GM19438 (cell line): ENCODE results near the gene DPH1.
A peak's percentile ranks its signal among the peaks of the same experiment; 100 is the strongest.

Source experiments
- ATAC-seq: cut with Tn5 transposase; IDR thresholded peaks from one replicate; pipeline ENCODE4 v1.9.1; 2021; ENCODE audit warnings: low read depth; ENCODE audit not compliant: unreplicated experiment

DPH1 gene

DNA sequence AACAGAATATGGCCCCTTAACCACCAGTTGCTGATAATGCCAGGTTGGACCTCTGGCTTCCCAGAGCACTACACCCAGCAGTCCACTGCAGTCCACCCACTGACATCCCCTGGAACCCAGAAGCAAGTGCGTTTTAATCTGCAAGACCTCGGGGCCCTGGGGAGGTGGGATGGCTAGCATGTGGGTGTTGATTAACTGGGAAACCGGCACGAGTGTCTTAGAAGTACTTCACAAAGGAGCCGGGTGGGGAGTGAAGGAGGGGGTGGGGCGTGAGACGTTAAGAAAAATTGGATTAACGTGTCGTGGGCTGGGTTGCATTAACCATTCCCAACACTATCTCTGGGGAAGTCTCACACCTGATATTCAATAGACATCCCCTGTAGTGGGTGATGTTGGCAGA is 18.9 kb downstream of the DPH1 start:
- ATAC-seq, result no peak

DNA sequence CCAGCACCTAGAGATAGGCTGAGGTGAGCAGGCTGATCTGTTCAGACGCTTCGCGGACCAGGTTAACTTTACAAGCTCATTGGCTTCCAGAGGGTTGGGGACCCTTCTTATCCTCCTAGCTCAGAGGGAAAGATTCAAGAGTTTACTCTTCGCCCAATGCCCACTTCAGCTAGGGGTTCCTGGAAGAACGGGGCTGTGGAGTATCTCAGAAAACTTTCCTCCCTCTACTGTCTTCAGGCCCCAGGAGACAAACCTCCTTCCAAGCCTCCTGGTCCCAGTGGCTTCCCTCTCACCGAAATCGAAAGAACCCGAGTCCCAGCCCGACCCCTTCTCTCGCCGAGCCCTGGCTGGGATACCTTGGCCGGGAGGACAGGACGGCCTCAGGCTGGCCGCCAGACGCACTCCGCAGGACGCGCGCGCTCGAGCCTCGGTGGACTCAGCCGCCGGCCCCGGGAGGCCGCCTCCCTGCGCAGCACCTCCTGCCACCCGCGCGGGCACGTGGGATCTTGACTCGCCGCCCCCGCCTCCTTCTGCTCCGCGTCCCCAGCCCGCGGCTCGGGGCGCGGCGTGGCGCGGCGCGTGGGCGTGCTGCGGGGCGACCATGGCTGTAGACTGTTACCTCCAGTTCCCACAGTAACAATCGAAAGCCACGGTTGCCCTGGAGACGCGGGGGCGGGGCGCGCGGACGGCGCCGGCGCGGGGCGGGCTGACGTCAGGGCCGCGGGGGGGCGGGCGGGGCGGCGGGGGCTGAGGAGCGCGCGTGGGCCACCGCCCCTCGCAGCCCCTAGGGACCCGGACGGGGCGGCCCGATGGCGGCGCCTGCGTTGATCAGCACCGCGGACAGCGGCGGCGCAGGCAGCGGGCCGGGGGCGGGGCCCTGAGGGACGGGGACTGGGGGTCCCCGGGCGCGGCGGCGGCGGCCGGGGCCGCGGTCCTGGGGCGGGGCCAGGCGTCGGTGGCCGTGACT is 19.7 kb downstream of the DPH1 start:
- ATAC-seq, result no peak

DNA sequence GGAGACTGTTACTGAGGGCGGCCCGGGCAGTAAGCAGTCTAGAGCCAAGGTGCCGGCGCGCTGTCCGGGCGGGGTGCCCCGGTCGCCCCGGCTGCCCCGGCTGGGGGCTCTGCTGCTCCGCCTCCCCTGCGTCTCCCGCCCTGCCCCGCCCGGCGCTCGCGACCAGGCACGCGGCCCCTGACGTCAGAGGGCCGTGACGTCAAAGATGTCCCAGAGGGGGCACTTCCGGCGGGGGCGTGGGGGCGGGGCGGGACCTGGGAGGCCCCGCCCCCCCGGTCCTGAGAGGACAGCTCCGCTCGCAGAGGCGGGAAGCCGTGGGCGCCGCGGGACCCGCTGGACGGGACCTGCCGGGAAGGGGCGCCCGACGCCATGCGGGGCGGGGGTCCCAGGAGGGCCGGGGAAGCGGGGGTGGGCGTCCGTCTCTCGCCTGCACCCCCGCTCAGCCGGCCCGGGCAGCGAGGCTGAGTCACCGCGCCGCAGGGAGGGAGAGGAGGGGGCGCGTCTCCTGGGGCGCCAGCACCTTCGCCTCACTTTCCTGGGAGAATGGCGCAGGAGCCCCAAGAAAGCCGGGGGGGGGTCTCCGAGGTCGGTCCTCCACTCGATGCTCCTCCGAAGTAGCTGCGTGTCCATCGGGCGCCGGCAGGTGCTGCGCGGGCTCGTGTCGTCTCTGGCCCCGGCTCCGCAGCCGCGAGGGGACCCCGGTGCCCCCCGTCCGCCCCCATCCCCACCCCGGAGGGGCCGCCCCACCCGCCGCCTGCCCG is 20.5 kb downstream of the DPH1 start:
- no peak for ATAC-seq

DNA sequence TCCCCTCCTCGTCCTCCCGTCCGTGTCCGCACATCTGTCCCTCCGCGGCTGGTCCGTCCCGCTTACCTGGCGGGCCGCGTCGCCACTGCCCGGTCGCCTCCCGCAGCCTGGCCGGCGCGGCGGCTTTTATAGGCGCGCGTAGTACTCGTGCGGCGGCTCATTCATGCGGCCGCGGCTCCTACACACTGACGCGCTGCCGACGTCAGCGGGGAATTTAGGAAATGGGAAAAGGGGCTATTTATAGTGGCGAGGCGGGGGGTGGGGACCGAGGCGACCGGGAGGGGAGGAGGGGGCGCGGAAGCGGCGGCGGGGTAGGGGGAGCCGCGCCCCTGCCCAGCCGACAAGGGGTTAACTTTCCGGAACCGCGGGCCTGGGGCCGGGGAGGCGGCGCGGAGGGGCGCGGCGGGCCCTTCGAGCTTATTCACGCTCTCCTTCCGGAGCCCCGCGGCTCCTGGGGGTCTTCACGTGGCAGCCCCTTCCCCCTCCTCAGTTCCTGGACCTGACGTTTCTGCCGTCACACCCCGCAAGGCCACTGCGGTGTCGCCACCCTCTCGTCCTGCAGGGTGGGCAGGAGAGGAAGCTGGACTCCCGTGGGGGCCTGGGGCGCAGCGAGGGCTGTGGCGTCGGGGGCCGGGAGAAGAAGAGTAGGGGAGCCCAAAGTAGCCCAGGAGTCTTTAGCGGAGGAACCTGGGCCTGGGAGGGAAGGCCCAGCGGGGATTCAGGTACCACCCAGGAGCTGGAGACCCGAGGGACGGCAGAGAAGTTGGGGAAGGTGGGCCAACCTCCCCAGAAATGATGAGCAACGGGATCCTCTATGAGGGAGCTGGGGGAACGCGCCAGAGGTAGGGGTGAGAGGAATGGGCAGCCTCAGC is 21.3 kb downstream of the DPH1 start:
- no peak for ATAC-seq

DNA sequence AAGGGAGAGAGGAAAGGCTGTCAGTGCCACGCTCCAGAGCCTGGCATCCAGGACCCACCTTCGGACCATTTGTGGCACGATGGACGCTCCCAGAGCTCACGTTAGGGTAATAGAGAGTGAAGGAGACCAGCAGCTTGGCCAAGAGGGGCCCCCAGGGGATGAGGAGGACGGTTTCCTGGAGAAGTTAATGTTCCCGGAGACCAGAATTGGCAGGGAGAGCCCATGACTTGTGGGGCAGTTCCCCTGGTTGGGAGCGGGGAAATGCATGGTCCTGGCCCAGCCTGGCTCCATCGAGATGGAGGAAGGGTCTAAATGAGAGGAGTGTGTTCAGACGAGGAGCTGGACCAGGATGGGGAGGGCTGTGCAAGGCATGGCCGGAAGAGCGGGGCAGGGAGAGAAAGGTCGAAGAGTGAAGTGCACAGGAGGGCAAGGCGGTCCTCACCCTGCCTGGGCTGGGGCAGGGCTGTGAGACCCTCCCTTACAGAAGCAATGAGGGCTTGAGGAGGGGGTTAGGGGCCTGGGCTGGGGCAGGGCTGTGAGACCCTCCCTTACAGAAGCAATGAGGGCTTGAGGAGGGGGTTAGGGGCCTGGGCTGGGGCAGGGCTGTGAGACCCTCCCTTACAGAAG is 22.1 kb downstream of the DPH1 start:
- ATAC-seq, result no peak

DNA sequence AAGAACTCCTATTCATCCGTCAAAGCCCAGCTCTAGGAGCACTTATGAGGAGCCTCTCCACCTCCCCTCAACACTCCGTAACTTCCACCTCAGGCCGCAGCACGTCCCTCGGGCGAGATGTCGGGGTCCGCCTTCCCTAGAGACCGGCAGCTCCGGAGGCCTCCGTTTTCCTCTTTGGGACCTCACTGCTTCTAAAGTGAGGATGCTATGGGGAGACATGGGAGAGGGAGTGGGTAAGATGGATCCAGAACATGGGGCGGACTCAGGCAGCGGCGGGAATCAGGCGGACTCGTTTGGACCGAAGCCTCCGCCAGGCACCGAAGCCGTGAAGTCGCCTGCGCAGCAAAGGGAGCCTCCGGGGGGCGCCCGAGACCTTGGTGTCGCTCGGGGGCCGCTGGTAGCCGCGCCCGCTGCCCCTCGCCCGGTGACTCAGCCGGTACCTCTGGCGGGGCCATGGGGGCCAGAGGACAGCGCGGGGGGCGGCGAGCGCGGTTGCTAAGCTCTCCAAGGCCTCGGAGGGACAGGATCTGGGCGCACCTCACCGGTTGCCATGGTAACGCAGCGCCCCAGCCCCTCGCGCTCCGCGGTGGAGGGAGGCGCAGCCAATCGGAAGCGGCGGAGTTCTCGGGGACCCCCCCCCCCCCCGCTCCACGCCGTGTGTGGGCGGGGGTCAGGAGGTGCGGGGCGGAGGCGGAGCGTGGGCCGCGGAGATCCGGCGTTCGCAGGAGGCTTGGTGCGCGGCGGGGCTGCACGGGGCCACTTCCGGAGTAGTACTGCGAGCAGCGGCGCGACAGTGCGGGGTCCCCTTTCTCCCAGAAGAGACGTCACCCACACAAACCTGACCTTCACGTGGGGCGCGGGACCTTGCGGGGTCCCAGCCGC is 23.7 kb downstream of the DPH1 start:
- ATAC-seq, result no peak

DNA sequence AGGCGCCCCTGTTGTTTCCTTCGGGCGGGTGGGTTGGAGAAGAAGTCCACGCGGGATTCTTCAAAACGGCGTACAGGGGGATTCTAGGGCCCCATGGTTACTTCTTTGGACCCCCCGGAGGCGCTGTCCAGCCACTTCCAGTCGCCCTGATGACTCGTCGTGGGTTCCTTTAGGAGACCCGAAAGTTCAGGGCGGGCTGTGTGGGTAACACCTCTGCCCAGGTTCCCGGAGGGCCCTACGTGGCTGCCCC is 24.2 kb downstream of the DPH1 start:
- no peak for ATAC-seq

DNA sequence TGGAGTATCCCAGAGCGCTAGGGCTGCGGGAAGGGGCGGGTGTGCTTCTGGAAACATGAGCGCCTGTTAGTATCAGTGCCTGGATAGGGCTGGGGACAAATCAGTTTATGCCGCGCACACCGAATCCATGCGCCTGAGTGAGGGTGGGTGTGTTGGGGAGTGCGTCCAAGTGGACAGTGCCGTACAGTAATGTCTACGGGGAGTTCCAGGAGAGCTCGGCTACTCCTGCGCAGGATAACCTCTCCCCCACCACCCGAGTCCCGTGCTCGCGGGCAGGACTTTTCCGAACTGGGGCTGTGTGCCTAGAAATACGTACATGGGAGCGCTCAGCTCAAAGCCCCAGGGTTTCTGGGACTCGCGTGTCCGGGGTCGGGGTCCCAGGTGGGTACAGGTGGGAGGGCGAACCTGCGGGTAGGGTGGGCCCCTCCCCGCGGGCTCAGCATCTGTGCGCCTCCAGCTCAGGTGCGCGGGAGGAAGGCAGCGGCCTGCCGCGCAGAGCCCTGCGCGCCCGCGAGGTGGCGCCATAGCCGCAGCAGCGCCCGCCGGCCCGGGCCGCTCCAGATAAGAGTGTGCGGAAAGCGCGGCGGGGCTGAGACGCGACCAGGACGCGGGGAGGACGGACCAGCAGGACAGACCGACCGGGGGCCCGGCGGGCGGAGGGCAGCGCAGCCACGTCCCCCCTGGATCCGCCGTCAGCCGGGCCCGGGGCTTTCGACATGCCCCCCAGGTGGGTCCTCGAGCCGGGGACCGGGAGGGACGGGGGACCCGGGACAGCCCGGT is 24.7 kb downstream of the DPH1 start, which contains the start of gene HIC1:
Gene HIC1 (plus strand): TSS at position 592 of the 780 bp plus-strand sequence. CDS start 1,588 bp downstream, outside the sequence.
- ATAC-seq, result peak; percentile 31

DNA sequence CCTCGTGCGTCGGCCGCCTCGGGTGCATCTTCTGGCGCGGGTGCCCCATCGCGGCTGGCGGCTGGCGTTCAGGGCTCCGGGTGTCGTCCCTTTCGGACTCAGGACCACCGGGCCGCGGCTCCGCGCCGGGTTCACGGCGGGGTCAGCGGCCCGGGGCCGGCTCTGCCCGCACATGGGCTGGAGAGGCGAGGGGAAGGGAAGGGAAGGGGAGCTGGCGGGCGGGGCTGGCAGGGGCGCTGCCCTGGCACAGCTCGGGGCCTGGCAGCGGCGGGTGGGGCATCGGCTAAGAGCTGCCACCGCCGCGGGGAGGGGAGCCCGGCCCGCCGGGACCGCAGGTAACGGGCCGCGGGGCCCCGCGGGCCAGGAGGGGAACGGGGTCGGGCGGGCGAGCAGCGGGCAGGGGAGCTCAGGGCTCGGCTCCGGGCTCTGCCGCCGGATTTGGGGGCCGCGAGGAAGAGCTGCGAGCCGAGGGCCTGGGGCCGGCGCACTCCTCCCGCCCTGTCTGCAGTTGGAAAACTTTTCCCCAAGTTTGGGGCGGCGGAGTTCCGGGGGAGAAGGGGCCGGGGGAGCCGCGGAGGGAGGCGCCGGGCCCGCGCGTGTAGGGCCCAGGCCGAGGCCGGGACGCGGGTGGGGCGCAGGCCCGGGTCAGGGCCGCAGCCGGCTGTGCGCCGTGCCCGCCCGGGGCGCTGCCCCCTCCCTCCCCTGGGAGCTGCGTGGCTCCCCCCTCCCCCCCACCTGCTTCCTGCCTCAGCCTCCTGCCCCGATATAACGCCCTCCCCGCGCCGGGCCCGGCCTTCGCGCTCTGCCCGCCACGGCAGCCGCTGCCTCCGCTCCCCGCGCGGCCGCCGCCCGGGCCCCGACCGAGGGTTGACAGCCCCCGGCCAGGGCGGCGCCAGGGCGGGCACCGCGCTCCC is 25.6 kb downstream of the DPH1 start:
- ATAC-seq, result no peak

DNA sequence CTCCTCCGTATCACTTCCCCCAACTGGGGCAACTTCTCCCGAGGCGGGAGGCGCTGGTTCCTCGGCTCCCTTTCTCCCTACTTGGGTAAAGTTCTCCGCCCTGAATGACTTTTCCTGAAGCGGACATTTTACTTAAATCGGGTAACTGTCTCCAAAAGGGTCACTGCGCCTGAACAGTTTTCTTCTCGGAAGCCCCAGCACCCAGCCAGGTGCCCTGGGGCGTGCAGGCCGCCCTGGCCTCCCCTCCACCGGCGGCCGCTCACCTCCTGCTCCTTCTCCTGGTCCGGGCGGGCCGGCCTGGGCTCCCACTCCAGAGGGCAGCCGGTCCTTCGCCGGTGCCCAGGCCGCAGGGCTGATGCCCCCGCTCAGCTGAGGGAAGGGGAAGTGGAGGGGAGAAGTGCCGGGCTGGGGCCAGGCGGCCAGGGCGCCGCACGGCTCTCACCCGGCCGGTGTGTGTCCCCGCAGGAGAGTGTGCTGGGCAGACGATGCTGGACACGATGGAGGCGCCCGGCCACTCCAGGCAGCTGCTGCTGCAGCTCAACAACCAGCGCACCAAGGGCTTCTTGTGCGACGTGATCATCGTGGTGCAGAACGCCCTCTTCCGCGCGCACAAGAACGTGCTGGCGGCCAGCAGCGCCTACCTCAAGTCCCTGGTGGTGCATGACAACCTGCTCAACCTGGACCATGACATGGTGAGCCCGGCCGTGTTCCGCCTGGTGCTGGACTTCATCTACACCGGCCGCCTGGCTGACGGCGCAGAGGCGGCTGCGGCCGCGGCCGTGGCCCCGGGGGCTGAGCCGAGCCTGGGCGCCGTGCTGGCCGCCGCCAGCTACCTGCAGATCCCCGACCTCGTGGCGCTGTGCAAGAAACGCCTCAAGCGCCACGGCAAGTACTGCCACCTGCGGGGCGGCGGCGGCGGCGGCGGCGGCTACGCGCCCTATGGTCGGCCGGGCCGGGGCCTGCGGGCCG is 26.5 kb downstream of the DPH1 start:
- ATAC-seq, result no peak

DNA sequence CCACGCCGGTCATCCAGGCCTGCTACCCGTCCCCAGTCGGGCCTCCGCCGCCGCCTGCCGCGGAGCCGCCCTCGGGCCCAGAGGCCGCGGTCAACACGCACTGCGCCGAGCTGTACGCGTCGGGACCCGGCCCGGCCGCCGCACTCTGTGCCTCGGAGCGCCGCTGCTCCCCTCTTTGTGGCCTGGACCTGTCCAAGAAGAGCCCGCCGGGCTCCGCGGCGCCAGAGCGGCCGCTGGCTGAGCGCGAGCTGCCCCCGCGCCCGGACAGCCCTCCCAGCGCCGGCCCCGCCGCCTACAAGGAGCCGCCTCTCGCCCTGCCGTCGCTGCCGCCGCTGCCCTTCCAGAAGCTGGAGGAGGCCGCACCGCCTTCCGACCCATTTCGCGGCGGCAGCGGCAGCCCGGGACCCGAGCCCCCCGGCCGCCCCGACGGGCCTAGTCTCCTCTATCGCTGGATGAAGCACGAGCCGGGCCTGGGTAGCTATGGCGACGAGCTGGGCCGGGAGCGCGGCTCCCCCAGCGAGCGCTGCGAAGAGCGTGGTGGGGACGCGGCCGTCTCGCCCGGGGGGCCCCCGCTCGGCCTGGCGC is 27.3 kb downstream of the DPH1 start:
- ATAC-seq, result no peak

DNA sequence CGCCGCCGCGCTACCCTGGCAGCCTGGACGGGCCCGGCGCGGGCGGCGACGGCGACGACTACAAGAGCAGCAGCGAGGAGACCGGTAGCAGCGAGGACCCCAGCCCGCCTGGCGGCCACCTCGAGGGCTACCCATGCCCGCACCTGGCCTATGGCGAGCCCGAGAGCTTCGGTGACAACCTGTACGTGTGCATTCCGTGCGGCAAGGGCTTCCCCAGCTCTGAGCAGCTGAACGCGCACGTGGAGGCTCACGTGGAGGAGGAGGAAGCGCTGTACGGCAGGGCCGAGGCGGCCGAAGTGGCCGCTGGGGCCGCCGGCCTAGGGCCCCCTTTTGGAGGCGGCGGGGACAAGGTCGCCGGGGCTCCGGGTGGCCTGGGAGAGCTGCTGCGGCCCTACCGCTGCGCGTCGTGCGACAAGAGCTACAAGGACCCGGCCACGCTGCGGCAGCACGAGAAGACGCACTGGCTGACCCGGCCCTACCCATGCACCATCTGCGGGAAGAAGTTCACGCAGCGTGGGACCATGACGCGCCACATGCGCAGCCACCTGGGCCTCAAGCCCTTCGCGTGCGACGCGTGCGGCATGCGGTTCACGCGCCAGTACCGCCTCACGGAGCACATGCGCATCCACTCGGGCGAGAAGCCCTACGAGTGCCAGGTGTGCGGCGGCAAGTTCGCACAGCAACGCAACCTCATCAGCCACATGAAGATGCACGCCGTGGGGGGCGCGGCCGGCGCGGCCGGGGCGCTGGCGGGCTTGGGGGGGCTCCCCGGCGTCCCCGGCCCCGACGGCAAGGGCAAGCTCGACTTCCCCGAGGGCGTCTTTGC is 28.0 kb downstream of the DPH1 start:
- no peak for ATAC-seq

DNA sequence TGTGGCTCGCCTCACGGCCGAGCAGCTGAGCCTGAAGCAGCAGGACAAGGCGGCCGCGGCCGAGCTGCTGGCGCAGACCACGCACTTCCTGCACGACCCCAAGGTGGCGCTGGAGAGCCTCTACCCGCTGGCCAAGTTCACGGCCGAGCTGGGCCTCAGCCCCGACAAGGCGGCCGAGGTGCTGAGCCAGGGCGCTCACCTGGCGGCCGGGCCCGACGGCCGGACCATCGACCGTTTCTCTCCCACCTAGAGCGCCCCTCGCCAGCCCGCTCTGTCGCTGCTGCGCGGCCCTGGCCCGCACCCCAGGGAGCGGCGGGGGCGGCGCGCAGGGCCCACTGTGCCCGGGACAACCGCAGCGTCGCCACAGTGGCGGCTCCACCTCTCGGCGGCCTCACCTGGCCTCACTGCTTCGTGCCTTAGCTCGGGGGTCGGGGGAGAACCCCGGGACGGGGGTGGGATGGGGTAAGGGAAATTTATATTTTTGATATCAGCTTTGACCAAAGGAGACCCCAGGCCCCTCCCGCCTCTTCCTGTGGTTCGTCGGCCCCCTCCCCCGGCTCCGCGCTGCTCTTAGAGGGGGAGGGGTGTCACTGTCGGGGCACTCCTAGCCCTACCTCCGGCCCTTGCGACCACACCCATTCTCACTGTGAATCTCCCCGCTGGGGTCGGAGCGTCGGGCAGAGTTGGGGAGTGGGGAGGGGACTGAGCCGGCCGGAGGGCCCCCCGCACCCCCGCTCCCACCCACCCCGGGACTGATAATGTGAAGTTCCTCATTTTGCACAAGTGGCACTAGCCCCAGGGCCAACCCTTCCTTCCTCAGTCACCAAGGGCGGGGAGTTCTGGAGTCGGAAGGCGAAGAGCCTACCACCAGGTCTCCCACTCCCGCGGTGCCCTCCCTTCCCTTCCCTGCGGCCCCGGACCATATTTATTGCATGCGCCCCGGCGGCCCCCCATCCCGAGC is 28.9 kb downstream of the DPH1 start:
- no peak for ATAC-seq
